COLO668 (cell line): ENCODE results near the gene RHOBTB3.
"Not testable (repeated sequence)": the region's sequence is repeated elsewhere in the genome, so short reads cannot be mapped to it uniquely, and the experiment has no call there.

ENCODE experiments used
- DNase-seq: peaks from one replicate; lab custom pipeline; 2025; ENCODE audit not compliant: unreplicated experiment; lab: John Stamatoyannopoulos, UW

Gene RHOBTB3

DNA sequence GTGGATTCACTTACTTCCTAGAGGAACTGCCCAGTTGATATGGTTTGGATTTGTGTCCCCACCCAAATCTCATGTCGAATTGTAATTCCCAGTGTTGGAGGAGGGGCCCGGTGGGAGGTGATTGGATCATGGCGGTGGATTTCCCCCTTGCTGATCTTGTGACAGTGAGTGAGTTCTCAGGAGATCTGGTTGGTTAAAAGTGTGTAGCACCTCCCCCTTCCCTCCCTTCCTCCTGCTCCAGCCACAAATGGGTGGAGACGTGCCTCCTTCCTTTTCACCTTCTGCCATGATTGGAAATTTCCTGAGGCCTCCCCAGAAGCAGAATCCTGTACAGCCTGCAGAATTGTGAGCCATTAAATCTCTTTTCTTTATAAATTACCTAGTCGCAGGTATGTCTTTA lies 17.9 kb upstream of the RHOBTB3 start:
- DNase-seq, result not testable (repeated sequence)

GRCh38 chr5:95713960-95714710 lies 17.0 kb upstream of the RHOBTB3 start:
- no peak for DNase-seq

GRCh38 chr5:95715799-95716461 lies 15.2 kb upstream of the RHOBTB3 start:
- DNase-seq, result no peak

DNA sequence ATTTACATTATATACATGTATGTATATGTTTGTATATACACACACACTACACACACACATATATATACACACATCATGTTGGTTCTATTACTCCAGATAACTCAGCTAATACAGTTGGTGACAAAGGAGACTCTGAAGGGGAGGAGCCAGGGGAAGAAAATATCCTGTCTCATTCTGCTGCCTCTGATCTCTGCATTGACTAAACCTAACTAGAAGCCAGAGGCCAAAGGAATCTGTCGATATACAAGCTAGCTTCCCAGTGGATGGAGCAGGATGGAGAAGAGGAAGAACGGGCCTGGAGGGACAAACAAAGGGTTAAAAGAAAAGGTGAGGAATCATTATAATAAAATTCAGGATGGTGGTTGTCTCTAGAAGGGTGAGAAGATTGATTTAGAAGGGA lies 13.7 kb upstream of the RHOBTB3 start:
- no peak for DNase-seq

- no peak for DNase-seq
Measured at GRCh38 chr5:95718203-95718602, 12.9 kb upstream of the RHOBTB3 start.

DNA sequence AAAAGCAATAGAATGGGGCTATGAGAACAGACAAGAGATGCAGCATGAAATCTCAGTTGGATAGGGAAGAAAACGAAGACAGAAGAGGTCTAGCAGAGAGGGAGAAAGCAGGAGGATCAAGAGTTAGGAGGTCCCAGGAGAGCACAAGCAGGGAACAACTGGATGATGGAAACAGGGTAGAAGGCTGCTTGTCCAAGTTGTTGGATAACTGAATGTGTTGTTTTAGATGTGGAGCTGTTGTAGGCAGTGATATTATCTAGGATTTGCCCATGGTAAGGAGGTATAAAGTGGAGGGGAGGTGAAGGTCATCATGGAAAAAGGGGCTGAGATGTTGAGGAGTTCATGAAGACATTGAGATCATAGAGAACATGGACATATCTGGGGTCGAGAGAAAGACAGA lies 12.4 kb upstream of the RHOBTB3 start:
- no peak for DNase-seq

- DNase-seq, result no peak
Measured at GRCh38 chr5:95720094-95720786, 10.9 kb upstream of the RHOBTB3 start.

DNA sequence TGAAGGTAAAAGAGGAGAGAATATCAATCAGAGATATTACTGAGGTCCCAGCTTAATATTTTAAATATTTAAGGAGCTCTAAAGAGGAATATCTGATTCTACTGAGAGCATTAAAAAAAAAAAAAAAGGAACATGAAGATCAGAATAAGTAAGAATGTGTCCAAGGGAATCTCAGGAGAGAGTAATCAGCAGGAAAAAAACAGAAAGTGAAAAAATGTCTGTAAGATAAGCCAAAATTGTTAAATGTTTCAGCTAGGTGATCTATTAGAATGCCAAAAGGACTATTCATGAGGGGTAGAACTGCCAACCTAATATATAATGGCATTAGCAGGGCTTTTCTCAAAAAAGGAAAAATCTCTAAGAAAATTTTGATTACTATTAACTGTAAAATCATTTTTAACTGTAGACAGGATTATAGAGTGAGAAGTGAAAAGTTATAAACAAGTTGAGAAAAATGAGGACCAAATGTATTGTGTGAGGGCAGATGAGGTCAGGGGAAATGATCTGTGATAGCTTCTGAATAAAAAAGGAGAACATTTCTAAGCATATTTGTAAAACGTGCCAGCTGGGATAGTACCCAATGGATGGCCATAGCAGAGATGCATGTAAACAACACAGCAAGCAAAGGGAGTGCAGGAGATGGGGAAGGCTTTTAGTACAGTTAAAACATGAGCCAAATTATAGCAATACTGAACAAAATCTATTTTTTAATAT lies 9.4 kb upstream of the RHOBTB3 start:
- DNase-seq, result no peak

- DNase-seq, result no peak
Measured at GRCh38 chr5:95723632-95724369, 7.3 kb upstream of the RHOBTB3 start.

GRCh38 chr5:95725071-95725820 lies 5.9 kb upstream of the RHOBTB3 start:
- DNase-seq, result no peak

DNA sequence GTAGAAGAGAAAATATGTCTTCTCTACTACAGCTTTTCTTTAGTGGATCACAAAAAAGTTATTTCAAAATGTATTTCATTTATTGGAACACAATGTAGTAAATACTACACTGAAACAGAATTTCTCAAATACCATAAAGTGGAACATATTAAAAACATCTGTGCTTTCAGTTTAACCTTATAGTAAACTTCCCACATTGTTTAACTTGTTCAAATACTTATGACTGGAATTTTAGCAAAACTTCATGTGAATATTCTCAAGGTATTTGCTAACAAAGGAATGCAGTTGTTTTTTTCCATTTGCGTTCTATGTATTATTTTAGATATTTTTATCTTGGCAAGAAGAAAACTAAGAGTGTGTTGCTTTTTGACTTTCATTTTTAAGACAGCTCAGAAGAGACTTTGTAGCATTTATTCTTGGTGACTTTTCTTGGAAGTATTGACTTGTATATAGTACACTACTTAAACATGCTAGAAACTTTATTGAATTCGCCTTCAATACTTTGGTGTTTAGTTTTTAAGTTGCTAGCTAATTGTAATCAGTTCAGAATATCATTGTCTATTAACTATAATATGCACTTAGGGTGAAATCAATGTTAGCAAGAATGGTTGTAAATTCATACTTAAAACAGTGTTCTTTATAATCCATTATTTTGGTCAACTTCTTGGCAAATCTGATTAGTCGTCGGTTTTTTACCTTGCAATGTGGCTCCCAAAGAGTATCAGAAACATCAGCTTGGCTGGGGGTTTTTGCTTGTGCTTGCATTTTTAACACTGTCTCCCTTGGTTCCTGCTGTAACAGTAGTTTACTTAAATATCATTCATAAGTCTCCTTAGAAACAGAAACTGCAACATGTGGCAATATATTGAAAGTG lies 5.0 kb upstream of the RHOBTB3 start:
- no peak for DNase-seq

DNA sequence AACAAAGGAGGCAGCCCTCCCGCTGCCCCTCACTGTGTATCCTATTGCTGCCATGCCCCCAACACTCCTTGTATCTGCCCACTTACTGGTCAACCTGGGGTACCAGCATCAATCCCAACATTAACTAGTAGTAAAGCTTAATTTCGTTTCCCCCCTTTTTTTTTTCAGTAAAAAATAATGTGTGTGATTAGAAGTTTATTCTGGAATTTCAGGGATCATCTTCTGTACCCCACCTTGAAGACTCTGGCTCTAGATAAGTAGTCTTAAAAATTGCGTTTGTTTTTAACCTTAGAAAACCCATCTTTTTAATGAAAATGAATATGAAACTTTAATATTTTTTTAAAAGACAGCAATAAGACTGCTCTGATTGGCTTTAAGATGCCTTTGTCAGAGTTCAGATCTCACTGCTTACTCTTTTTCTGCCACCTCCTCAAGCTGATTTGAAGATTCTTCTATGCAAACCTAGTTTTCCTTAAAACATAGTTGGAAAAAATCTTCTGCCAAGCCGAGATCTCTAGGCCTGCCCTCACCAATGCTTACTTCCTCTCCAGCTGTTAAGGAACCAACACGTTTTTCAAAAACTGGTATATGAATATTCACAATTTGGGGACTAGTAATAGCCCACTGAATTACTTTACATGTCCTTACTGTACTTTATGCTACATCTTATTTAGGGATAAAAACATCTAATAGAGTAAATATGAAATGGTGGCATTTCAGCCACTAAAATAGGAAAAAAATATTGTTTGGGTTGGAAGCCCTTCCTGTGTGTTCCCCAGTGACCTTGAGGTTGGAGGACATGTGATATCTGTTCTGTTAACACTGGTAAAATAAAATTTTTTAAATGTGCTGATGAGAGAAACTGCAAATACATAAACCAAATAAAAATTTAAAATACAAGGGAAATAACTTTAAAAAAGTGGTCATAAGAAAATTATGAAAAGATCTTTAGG lies 4.0 kb upstream of the RHOBTB3 start:
- no peak for DNase-seq

DNA sequence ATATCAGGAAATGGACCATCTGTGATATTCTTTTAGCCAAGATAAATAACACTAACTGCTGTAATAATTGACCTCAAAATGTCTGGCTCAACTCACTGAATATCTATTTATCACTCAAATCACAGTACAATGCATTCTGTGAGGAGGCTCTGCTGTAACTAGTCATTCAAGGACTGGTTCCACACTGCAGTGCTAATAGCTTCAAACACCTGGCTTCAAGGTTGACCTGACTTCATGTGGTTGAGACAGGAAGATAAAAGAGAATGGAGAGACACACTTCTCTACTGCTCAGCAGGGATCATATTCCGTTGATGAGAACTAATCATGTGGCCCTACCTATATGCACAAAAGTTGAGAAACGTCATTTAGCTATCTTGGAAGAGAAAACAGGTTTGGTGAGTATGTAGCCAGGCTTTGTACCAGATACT lies 3.4 kb upstream of the RHOBTB3 start:
- DNase-seq, result peak; percentile 31

DNA sequence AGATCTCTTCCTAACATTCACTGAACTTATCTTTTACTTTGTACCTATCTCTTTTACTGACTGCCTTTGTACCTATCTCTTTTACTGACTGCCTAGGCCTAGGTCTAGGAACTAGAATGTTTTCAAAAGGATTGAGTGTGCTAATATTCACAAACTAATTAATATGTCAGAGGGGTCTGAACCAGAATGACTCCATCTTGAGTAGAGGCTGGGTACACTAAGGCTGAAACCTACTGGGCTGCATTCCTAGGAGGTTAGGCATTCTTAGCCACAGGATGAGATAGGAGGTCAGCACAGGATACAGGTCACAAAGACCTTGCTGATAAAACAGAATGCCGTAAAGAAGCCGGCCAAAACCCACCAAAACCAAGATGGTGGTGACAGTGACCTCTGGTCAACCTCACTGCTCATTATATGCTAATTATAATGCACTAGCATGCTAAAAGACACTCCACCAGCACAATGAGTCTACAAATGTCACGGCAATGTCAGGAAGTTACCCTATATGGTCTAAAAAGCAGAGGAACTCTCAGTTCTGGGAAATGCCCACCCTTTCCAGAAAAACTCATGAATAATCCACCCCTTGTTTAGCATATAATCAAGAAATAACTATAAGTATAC lies 2.5 kb upstream of the RHOBTB3 start:
- DNase-seq, result no peak

GRCh38 chr5:95729115-95730010 lies 1.8 kb upstream of the RHOBTB3 start:
- DNase-seq, result no peak

- no peak for DNase-seq
Measured at GRCh38 chr5:95730011-95730700, 980 bp upstream of the RHOBTB3 start.
